KOPT-K1 (cell line): ENCODE results near the gene HS3ST1.

ENCODE experiments used
- H3K27ac ChIP-seq: fragments of 200-600 bp; sonication (generic); 2 replicates; pipeline ENCODE4 v1.5.1; 2016; ENCODE audit warnings: antibody characterized with exemption, mild to moderate bottlenecking, low read depth, low read length; ENCODE audit not compliant: poor library complexity, severe bottlenecking
- H3K36me3 ChIP-seq: fragments of 200-600 bp; sonication (generic); 2 replicates; pipeline ENCODE4 v1.5.1; 2017; ENCODE audit warnings: antibody characterized with exemption, mild to moderate bottlenecking, low read length, moderate library complexity; ENCODE audit not compliant: insufficient read depth
- H3K9me3 ChIP-seq: fragments of 200-600 bp; sonication (generic); 2 replicates; pipeline ENCODE4 v1.5.1; 2017; ENCODE audit warnings: antibody characterized with exemption, low read length, mild to moderate bottlenecking; ENCODE audit not compliant: insufficient read depth, poor library complexity, severe bottlenecking

Gene HS3ST1

DNA sequence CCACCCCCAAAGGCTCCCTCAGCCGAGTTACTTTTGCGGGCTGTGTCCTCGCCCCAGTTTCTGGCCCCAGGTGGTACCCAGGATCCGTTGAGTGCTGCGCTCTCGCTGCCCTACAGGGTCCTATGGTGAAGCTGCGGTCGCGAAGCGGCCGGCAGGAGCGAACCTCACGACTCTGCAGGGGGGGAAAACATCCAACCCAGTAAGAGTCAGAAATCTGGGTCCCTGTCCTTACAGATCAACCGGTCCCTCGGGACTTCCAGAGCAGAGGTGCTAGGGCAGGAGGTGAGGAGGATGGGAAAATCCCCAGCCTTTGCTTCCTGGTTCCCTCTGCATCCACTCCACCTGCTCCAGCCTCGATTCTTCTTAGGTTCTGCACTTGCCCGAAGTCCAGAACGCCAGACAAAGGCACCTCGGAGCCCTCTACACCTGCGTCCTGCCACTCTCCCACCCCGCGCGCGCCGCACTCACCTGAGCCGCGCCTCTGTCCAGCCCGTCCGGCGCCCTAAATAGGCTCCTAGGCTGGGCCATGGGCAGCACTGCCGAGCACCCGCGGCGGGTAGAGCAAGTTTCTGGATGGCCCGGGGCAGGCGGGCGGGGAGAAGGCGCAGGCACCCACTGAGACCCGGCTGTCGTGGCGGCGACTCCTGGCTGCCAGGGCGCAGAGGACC lies at the start of gene HS3ST1:
Gene HS3ST1, minus strand, starts transcription at position 664 of the 668 bp plus-strand sequence. CDS start 28,889 bp downstream, outside the sequence.
- H3K27ac ChIP-seq, result no peak within 1 kb of the TSS
- peaks cover 16% of the 10 kb centered on the region for H3K9me3 ChIP-seq

DNA sequence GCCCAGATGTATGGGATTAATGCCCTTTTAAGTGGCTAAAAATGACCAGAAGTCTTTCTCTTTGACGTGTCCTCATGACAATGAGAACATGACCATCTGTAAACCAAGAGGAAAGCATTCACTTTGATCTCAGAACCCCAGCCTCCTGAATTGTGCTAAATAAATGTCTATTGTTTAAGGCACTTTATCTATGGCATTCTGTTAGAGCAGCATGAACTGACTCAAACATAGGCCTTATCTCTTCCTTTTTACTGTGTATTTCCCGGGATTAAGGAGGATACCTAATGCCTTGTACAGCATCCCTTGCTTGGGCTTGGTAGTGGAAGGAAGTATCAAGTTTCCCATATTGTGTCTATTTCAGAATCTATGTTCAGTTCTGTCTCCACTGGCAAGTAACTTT lies 47.2 kb upstream of the HS3ST1 start:
- no peaks in the 10 kb centered on the region for H3K36me3 ChIP-seq
- no peaks in the 10 kb centered on the region for H3K9me3 ChIP-seq
- H3K27ac ChIP-seq, result no peak overlapping the region

More for the DNA sequence above, at the start of gene HS3ST1:
- no peaks in the 10 kb centered on the region for H3K36me3 ChIP-seq

- no peak overlapping the region for H3K27ac ChIP-seq
- no peaks in the 10 kb centered on the region for H3K36me3 ChIP-seq
- H3K9me3 ChIP-seq, result no peaks in the 10 kb centered on the region
These were observed 45.5 kb upstream of the HS3ST1 start for GRCh38 chr4:11474146-11474545.

GRCh38 chr4:11472535-11472934 lies 43.8 kb upstream of the HS3ST1 start:
- no peak overlapping the region for H3K27ac ChIP-seq
- no peaks in the 10 kb centered on the region for H3K36me3 ChIP-seq
- no peaks in the 10 kb centered on the region for H3K9me3 ChIP-seq

GRCh38 chr4:11471618-11472017 lies 42.9 kb upstream of the HS3ST1 start:
- Histone ChIP-seq H3K27ac (peak overlapping the region; percentile 37), H3K9me3 (no peaks in the 10 kb centered on the region), H3K36me3 (no peaks in the 10 kb centered on the region)

- H3K27ac ChIP-seq, result no peak overlapping the region
- no peaks in the 10 kb centered on the region for H3K9me3 ChIP-seq
- H3K36me3 ChIP-seq, result no peaks in the 10 kb centered on the region
These were observed 42.4 kb upstream of the HS3ST1 start for GRCh38 chr4:11471046-11471441.

GRCh38 chr4:11470438-11471045 lies 41.8 kb upstream of the HS3ST1 start:
- no peak overlapping the region for H3K27ac ChIP-seq
- H3K36me3 ChIP-seq, result no peaks in the 10 kb centered on the region
- H3K9me3 ChIP-seq, result no peaks in the 10 kb centered on the region

- no peaks in the 10 kb centered on the region for H3K9me3 ChIP-seq
- H3K36me3 ChIP-seq, result no peaks in the 10 kb centered on the region
- no peak overlapping the region for H3K27ac ChIP-seq
These were observed 41.1 kb upstream of the HS3ST1 start for GRCh38 chr4:11469650-11470437.

GRCh38 chr4:11468901-11469300 lies 40.2 kb upstream of the HS3ST1 start:
- H3K36me3 ChIP-seq, result no peaks in the 10 kb centered on the region
- H3K9me3 ChIP-seq, result no peaks in the 10 kb centered on the region
- no peak overlapping the region for H3K27ac ChIP-seq

DNA sequence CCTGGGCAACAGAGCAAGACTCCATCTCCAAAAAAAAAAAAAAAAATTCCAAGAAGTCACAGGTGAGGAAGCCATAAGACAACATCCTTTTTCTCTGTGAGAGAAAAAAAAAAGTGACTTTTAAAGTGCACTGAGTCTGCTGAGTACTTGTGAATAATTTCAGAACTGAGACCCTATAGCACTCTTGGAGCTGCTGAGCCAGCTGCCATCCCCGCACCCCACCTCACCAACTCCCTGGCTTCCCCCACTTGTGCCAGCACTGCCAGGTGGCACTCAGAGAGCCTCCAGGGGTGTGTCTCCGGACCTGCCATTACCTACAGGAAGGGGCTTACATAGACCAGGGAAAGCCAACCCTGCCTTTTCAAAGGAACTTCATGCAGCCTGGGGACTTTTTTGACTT lies 39.2 kb upstream of the HS3ST1 start:
- Histone ChIP-seq H3K36me3 (no peaks in the 10 kb centered on the region), H3K27ac (no peak overlapping the region), H3K9me3 (no peaks in the 10 kb centered on the region)

GRCh38 chr4:11463707-11464106 lies 35.0 kb upstream of the HS3ST1 start:
- Histone ChIP-seq H3K36me3 (no peaks in the 10 kb centered on the region), H3K9me3 (peaks cover 12% of the 10 kb centered on the region), H3K27ac (no peak overlapping the region)

DNA sequence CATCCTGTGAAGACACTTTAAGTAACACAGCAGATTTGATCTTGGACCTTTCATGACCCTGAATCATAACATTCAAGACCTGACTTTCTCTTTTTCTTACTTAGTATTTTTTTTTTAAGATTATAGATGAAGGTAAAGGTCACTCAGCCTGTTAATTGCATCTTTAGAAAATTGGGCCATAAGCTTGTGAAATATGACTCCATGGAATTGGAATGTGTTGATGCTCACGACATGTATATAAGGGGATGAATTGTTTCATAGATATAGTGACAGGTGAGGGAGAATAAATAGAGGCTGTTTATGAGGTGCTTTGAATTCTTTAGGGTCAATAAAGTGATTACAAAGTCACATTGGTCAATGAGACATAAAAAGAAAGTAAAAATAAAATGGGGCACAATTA lies 27.7 kb upstream of the HS3ST1 start:
- Histone ChIP-seq H3K36me3 (no peaks in the 10 kb centered on the region), H3K27ac (no peak overlapping the region), H3K9me3 (peaks cover 12% of the 10 kb centered on the region)

DNA sequence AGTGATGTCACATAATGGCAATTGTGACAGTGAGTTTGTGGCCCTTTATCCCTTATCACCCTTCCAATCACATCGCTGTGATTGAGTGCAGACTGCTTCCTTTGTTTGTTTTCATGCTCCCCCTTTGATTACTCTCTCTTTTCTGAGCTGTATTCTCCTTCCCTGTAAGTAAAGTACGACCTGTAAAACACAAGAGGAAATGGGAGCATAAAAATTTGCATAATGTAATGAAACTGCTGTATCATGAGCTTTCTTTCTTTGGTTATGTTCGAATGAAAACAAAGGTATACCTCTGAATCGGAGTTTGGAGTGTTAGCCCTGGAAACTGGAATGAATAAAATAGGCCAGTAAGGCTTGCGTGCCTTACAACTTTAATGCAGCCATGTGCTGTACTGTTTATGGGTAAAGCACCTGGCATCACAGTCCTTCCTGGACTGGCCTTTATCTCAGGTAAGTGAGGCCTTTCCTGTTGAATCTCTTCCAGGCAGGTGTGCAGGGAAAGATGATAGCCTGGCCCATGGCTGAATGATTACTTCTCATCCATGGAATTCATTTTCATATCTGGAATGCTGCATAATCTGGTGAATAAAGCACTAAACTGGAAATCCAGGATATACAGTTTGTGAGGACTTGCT lies 26.6 kb upstream of the HS3ST1 start:
- peaks cover 10% of the 10 kb centered on the region for H3K9me3 ChIP-seq
- no peaks in the 10 kb centered on the region for H3K36me3 ChIP-seq
- H3K27ac ChIP-seq, result no peak overlapping the region

- Histone ChIP-seq H3K36me3 (no peaks in the 10 kb centered on the region), H3K27ac (no peak overlapping the region), H3K9me3 (no peaks in the 10 kb centered on the region)
These were observed 23.0 kb upstream of the HS3ST1 start for GRCh38 chr4:11451716-11452115.

- no peaks in the 10 kb centered on the region for H3K9me3 ChIP-seq
- H3K27ac ChIP-seq, result no peak overlapping the region
- no peaks in the 10 kb centered on the region for H3K36me3 ChIP-seq
These were observed 17.6 kb upstream of the HS3ST1 start for GRCh38 chr4:11446155-11446811.
